Stomach smooth muscle (tissue), 2 donors: ENCODE measurements around the gene CBLC.

Experiments
- H3K27ac ChIP-seq: one replicate; pipeline ENCODE4 v1.7.0; 2013; ENCODE audit warnings: mild to moderate bottlenecking, low read length, inconsistent platforms
- H3K27me3 ChIP-seq, 2 donors: one replicate each; pipeline ENCODE4 v1.7.0; 2013; ENCODE audit warnings: low read length in 2 of 2; ENCODE audit not compliant: insufficient read depth in 2 of 2, control insufficient read depth in 1 of 2
- H3K36me3 ChIP-seq, 2 donors: one replicate each; pipeline ENCODE4 v1.7.0; 2013; ENCODE audit warnings: low read length in 2 of 2; ENCODE audit not compliant: control insufficient read depth in 2 of 2, insufficient read depth in 2 of 2
- H3K4me1 ChIP-seq: one replicate; pipeline ENCODE4 v1.7.0; 2013; ENCODE audit warnings: low read length; ENCODE audit not compliant: control insufficient read depth, insufficient read depth
- H3K4me3 ChIP-seq, 2 donors: one replicate each; pipeline ENCODE4 v1.7.0; 2013; ENCODE audit warnings: low read length in 2 of 2
- H3K9ac ChIP-seq, 2 donors: one replicate each; pipeline ENCODE4 v1.7.0; 2013; ENCODE audit warnings: low read length in 2 of 2, mild to moderate bottlenecking in 1 of 2
- H3K9me3 ChIP-seq, 2 donors: one replicate each; pipeline ENCODE4 v1.7.0; 2013; ENCODE audit warnings: low read length in 2 of 2; ENCODE audit not compliant: control insufficient read depth in 2 of 2
- donor health status: healthy.
- donor health status: Pancreatic carcinoma.

Gene CBLC

GRCh38 chr19:44803442-44804428 is 26.0 kb downstream of the CBLC start:
- Histone ChIP-seq H3K9ac (no peak overlapping the region), H3K4me1 (peaks cover 15% of the 10 kb centered on the region), H3K36me3 (no peaks in the 10 kb centered on the region), H3K4me3 (no peak overlapping the region), H3K27me3 (no peaks in the 10 kb centered on the region), H3K27ac (no peak overlapping the region), H3K9me3 (no peaks in the 10 kb centered on the region)

DNA sequence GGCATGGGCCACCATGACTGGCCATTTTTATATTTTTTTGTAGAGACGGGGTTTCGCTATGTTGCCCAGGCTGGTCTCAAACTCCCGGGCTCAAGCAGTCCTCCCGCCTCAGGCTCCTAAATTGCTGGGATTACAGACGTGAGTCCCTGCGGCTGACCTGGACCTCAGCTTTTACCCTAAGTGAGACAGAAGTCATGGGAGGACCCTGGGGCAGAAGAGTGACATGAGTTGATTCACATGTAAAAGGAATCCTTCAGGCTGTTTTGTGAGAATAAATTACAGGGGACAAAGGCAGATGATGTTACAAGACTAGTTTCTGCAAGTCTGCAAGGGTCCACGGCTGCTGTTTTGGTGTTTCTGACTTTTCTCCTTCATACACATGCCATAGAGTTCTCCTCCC is 28.6 kb downstream of the CBLC start:
- H3K27ac ChIP-seq: no peak overlapping the region
- no peak overlapping the region for H3K9ac ChIP-seq
- peaks cover 31% of the 10 kb centered on the region for H3K4me1 ChIP-seq
- H3K4me3 ChIP-seq: no peak overlapping the region
- H3K27me3 ChIP-seq: no peaks in the 10 kb centered on the region
- no peaks in the 10 kb centered on the region for H3K9me3 ChIP-seq
- H3K36me3 ChIP-seq: no peaks in the 10 kb centered on the region

GRCh38 chr19:44807162-44807561 is 29.5 kb downstream of the CBLC start:
- H3K36me3 ChIP-seq: no peaks in the 10 kb centered on the region
- no peak overlapping the region for H3K9ac ChIP-seq
- H3K4me3 ChIP-seq: no peak overlapping the region
- H3K9me3 ChIP-seq: no peaks in the 10 kb centered on the region
- no peak overlapping the region for H3K27ac ChIP-seq
- H3K27me3 ChIP-seq: no peaks in the 10 kb centered on the region
- peaks cover 31% of the 10 kb centered on the region for H3K4me1 ChIP-seq

DNA sequence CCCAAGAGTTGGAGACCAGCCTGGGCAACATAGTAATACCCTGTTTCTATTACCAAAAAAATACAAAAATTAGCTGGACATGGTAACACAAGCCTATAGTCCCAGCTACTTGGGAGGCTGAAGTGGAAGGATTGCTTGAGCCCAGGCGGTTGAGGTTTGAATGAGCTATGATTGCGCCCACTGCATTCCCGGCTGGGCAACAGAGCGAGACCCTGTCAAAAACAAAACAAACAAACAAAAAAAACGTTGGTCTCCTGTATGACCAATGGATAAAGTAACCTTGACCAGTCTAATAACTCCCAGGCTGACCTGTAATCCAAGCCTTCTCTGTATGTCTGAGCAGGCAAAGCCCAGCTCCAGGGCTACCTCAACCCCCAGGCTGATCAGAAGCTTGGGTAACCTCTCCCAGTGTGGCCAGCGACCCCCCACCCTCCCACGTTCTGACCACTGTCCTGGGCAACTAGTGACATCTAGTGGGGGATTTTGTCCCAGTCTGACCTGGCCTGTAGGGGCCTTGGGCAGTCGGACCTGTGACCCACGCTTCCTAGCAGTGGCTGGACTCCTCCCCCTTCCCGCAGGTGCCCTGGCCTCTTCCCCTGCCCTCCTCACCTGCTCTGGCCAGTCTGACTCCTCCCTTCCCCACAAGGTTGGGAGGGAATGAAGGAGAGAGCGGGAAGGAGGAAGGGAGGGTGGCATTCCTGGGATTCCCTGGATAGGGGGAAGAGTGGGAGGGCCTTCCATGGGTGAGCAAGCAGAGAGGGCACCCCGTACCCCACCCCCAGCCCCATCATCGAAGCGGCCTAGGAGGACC is 30.2 kb downstream of the CBLC start:
- no peaks in the 10 kb centered on the region for H3K9me3 ChIP-seq
- H3K4me3 ChIP-seq: peak overlapping the region in 1 of 2 donors; percentile 67
- peak overlapping the region; percentile 6 for H3K27ac ChIP-seq
- no peaks in the 10 kb centered on the region for H3K36me3 ChIP-seq
- H3K9ac ChIP-seq: peak overlapping the region in 1 of 2 donors; percentile 42
- peaks cover 31% of the 10 kb centered on the region for H3K4me1 ChIP-seq
- no peaks in the 10 kb centered on the region for H3K27me3 ChIP-seq

- Histone ChIP-seq H3K4me1 (peaks cover 31% of the 10 kb centered on the region), H3K9ac (peak within 1 kb of the TSS; percentile 42 to 76), H3K27me3 (no peaks in the 10 kb centered on the region), H3K9me3 (no peaks in the 10 kb centered on the region), H3K4me3 (peak within 1 kb of the TSS; percentile 67 to 79), H3K27ac (peak within 1 kb of the TSS; percentile 6), H3K36me3 (peaks cover 0 to 2% of the 10 kb centered on the region in 2 donors)
Observed at GRCh38 chr19:44808463-44809371, 31.0 kb downstream of the CBLC start, which contains the start of gene BCAM. TSS of gene BCAM (plus strand) at chr19:44809103. CDS start at chr19:44809125, 22 bp downstream.

- peak overlapping the region; percentile 67 to 79 for H3K4me3 ChIP-seq
- peaks cover 34% of the 10 kb centered on the region for H3K4me1 ChIP-seq
- no peaks in the 10 kb centered on the region for H3K27me3 ChIP-seq
- peak overlapping the region; percentile 39 to 76 for H3K9ac ChIP-seq
- no peak overlapping the region for H3K27ac ChIP-seq
- no peaks in the 10 kb centered on the region for H3K9me3 ChIP-seq
- H3K36me3 ChIP-seq: peaks cover 0 to 2% of the 10 kb centered on the region in 2 donors
Observed at GRCh38 chr19:44809577-44810233, 32.0 kb downstream of the CBLC start.

- peaks cover 0 to 2% of the 10 kb centered on the region in 2 donors for H3K36me3 ChIP-seq
- no peaks in the 10 kb centered on the region for H3K9me3 ChIP-seq
- no peaks in the 10 kb centered on the region for H3K27me3 ChIP-seq
- peak overlapping the region in 1 of 2 donors; percentile 13 for H3K9ac ChIP-seq
- H3K27ac ChIP-seq: no peak overlapping the region
- H3K4me3 ChIP-seq: peak overlapping the region in 1 of 2 donors; percentile 47
- peaks cover 34% of the 10 kb centered on the region for H3K4me1 ChIP-seq
Observed at GRCh38 chr19:44810234-44811121, 32.8 kb downstream of the CBLC start.

- H3K27me3 ChIP-seq: no peaks in the 10 kb centered on the region
- H3K9me3 ChIP-seq: no peaks in the 10 kb centered on the region
- H3K27ac ChIP-seq: no peak overlapping the region
- peaks cover 34% of the 10 kb centered on the region for H3K4me1 ChIP-seq
- H3K9ac ChIP-seq: no peak overlapping the region
- H3K36me3 ChIP-seq: peaks cover 0 to 2% of the 10 kb centered on the region in 2 donors
- no peak overlapping the region for H3K4me3 ChIP-seq
Observed at GRCh38 chr19:44811122-44811419, 33.4 kb downstream of the CBLC start.

GRCh38 chr19:44812142-44812718 is 34.5 kb downstream of the CBLC start:
- H3K36me3 ChIP-seq: peaks cover 0 to 2% of the 10 kb centered on the region in 2 donors
- H3K9ac ChIP-seq: no peak overlapping the region
- no peak overlapping the region for H3K4me3 ChIP-seq
- H3K27ac ChIP-seq: no peak overlapping the region
- H3K27me3 ChIP-seq: no peaks in the 10 kb centered on the region
- H3K9me3 ChIP-seq: no peaks in the 10 kb centered on the region
- H3K4me1 ChIP-seq: peaks cover 33% of the 10 kb centered on the region
